NB4 (cell line): Measurements from ENCODE around the gene CD48.

Experiments
- MYC ChIP-seq: IDR thresholded peaks from 2 replicates; pipeline ENCODE4 v1.6.1; 2011; ENCODE audit warnings: low read depth, low read length
- POLR2A ChIP-seq: IDR thresholded peaks from 2 replicates; pipeline ENCODE4 v1.6.1; 2011; ENCODE audit warnings: mild to moderate bottlenecking; ENCODE audit not compliant: insufficient read length; ENCODE audit errors: extremely low read depth
- TF ChIP-seq, protein P1 (sequence below): IDR thresholded peaks from one replicate; pipeline ENCODE4 v1.5.1; 2012; ENCODE audit warnings: low read depth, low read length
- TF ChIP-seq, protein P2 (sequence below): IDR thresholded peaks from 2 replicates; pipeline ENCODE4 v1.6.1; 2011; ENCODE audit warnings: low read depth, low read length

DNA sequence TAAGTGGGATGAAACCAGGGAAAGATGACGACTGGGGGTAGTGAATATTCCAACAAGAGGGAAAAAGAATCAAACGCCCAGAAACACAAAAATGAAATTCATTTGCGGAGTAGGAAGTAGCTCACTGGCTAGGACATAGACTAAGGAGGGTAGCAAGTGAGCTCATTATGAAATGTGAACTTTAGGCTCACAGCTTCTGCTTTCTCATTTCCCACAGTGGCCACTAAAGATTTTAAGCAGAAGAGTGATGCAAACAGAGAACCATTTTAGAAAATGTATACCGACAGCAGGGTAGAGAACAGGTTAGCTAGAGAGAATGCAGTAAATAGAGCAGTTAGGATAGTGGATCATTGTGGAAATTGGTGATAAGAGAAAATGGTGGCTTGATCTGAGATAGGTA lies 3.5 kb downstream of the CD48 start:
- TF ChIP-seq, protein P1, sequence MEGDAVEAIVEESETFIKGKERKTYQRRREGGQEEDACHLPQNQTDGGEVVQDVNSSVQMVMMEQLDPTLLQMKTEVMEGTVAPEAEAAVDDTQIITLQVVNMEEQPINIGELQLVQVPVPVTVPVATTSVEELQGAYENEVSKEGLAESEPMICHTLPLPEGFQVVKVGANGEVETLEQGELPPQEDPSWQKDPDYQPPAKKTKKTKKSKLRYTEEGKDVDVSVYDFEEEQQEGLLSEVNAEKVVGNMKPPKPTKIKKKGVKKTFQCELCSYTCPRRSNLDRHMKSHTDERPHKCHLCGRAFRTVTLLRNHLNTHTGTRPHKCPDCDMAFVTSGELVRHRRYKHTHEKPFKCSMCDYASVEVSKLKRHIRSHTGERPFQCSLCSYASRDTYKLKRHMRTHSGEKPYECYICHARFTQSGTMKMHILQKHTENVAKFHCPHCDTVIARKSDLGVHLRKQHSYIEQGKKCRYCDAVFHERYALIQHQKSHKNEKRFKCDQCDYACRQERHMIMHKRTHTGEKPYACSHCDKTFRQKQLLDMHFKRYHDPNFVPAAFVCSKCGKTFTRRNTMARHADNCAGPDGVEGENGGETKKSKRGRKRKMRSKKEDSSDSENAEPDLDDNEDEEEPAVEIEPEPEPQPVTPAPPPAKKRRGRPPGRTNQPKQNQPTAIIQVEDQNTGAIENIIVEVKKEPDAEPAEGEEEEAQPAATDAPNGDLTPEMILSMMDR = no peak
- TF ChIP-seq, protein P2, sequence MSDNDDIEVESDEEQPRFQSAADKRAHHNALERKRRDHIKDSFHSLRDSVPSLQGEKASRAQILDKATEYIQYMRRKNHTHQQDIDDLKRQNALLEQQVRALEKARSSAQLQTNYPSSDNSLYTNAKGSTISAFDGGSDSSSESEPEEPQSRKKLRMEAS = no peak
- no peak for TF ChIP-seq POLR2A
- no peak for TF ChIP-seq MYC
